ENCODE measurements around the gene GAPVD1.

DNA sequence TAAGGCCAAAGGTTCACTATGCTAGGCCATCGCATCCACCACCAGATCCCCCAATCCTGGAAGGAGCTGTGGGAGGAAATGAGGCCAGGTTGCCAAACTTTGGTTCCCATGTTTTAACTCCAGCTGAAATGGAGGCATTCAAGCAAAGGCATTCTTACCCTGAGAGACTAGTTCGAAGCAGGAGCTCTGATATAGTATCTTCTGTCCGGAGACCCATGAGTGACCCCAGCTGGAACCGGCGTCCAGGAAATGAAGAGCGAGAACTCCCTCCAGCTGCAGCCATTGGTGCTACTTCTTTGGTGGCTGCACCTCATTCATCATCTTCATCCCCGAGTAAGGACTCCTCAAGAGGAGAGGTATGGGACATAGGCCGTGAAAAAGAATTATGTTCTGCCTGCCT, 75.6 kb downstream of the GAPVD1 start:
- TF ChIP-seq, protein P1, sequence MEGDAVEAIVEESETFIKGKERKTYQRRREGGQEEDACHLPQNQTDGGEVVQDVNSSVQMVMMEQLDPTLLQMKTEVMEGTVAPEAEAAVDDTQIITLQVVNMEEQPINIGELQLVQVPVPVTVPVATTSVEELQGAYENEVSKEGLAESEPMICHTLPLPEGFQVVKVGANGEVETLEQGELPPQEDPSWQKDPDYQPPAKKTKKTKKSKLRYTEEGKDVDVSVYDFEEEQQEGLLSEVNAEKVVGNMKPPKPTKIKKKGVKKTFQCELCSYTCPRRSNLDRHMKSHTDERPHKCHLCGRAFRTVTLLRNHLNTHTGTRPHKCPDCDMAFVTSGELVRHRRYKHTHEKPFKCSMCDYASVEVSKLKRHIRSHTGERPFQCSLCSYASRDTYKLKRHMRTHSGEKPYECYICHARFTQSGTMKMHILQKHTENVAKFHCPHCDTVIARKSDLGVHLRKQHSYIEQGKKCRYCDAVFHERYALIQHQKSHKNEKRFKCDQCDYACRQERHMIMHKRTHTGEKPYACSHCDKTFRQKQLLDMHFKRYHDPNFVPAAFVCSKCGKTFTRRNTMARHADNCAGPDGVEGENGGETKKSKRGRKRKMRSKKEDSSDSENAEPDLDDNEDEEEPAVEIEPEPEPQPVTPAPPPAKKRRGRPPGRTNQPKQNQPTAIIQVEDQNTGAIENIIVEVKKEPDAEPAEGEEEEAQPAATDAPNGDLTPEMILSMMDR (IDR thresholded peaks at IDR 0.05; ENCODE audit: low read length): no peak
- no peak for TF ChIP-seq EZH2phosphoT487 (IDR thresholded peaks at IDR 0.05; ENCODE audit: low read length)

All from MM.1S (cell line).